NOMO-1 treated with DMSO at 0.1 percent for 48 hours (cell line): ENCODE results near the gene UBR3.
"Not testable (repeated sequence)": the region's sequence is repeated elsewhere in the genome, so short reads cannot be mapped to it uniquely, and the experiment has no call there.

Experiments
- DNase-seq: peaks from one replicate; lab custom pipeline; 2025; ENCODE audit not compliant: unreplicated experiment; lab: John Stamatoyannopoulos, UW

UBR3 gene

DNA sequence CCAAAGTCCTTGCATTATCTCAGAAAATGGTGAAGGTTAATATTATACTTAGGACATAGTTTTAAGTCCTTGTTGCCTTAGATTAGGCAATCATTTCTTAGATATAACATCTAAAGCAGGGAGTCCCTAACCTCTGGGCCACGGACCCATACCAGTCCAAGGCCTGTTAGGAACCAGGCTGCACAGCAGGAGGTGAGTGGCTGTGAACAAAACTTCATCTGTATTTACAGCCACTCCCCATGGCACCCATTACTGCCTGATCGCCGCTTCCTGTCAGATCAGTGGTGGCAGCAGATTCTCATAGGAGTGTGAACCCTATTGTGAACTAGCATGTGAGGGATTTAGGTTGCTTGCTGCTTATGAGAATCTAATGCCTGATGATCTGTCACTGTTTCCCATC is 264.2 kb downstream of the UBR3 start:
- no peak for DNase-seq

- no peak for DNase-seq
Measured at GRCh38 chr2:170092436-170093060, 265.3 kb downstream of the UBR3 start.

GRCh38 chr2:170095380-170095779 is 268.1 kb downstream of the UBR3 start:
- DNase-seq = no peak

DNA sequence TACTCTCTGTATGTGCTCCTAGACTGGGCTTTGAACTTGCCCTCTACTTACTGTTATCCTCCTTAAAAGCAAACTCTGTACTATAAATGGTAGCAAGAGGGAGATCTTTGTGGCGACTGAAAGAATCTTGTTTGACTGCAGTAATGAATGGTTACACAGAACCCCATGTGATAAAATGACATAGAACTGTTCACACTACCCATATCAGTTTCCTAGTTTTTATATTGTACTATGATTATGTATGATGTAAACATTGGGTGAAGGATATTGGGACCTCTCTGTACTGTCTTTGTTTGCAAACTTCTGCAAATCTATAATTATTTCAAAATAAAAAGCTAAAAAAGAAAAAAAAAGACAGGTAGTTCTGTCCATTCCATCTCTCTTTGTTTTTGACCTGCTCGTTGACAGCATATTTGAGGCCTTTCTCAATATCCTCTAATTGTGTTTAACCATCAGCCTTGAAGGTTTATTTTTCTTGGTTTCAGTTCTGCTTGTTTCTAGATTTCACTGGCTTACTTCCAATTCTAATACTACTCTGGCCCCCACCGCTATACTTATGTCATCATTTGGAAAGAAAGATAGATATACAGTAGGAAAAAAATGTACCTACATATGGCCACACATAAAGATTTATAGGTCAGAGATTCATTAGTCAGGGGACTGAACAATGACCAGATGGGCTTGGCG is 271.5 kb downstream of the UBR3 start:
- DNase-seq = peak; percentile 89

DNA sequence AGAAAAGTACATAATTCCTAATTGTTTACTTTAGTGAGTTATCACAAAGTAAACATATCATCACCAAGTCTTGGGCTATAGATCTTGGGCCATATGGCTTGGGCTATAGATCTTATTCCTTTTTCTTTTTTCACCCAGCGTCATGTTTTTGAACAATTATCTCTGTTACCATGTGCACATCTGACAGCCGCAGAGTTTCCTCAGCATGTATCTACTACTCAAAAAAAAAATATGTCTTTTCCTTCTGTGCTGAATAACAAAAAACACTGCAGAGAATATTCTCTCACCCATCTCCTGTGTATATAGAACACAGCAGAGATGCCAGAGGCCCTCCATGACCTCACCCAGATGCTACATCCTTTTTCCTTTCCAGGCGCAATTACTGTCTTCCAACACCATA is 274.5 kb downstream of the UBR3 start:
- DNase-seq = no peak

DNA sequence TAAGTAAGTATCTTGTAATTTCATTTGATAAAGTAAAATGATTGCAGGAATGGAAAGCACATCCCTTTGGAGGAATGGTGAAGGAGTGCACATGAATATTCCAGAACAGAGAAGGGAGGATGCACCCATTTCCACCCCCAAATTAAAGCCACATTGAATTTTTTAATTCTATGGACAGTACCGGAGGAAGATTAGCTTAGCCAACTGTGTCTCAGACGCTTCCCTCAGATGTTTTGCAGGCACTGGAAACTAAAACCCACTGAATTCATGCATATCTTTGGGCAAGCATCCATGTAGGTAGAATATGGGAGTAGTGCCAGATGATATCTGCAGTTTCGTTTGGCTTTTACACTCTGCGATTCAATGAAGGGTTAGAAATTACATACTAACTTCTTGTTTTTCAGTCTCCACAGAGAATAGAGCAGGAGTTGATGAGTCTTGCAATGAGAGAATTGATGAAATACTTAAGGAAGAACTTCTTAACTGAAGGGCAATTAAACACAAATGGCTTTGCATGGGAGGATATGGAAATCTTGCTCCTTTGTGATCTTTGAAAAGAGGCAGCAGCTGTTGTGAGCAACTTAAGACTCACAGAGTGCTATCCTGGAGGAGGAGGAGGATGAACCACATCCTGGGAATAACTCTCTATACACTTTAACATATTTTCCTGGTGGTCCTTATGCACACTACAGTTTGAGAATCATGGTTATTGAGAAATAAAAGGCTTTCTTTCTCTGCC is 279.0 kb downstream of the UBR3 start:
- no peak for DNase-seq

GRCh38 chr2:170113168-170113894 is 286.1 kb downstream of the UBR3 start:
- no peak for DNase-seq

GRCh38 chr2:170115501-170116229 is 288.4 kb downstream of the UBR3 start:
- no peak for DNase-seq

DNA sequence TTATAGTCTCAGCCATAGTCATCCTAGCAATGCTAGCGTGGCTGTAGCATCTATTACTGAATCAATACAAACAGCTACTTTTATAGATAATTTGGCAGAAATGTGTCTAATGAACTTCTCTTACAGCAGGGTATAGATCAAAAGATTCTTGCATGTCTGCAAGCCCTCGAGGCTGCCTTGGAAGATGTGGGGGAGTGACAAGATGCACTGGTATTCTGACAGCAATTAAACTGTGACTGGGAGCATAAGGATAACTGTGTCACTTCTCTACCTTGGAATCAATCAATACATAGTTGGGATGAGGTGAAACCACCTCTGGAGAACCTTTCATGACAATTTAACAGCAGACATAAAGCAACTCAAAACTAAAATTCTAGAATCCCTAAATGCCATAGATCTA is 291.4 kb downstream of the UBR3 start:
- DNase-seq = no peak

DNA sequence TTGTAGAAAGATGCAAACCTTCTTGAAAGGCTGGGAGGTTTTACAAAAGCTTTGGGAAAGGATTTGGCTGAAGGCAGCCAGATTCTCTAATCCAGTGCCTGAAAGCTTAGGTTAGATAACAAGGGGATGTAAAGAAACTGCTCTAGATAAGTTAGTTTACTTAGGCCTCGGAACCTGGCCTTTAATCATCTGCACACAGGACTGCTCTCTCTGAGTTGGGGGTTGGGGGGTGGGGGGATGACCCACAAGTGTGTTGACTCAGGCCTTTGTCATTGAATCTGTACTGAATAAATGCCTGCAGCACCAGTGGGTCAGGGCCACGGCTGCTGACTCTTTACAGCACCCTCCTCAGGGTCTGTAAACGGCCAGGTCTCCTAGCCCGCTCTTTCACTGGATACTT is 292.1 kb downstream of the UBR3 start:
- not testable (repeated sequence) for DNase-seq

- no peak for DNase-seq
Measured at GRCh38 chr2:170121689-170122088, 294.4 kb downstream of the UBR3 start.

- no peak for DNase-seq
Measured at GRCh38 chr2:170122883-170123547, 295.8 kb downstream of the UBR3 start.

GRCh38 chr2:170123593-170123992 is 296.3 kb downstream of the UBR3 start:
- DNase-seq = no peak

DNA sequence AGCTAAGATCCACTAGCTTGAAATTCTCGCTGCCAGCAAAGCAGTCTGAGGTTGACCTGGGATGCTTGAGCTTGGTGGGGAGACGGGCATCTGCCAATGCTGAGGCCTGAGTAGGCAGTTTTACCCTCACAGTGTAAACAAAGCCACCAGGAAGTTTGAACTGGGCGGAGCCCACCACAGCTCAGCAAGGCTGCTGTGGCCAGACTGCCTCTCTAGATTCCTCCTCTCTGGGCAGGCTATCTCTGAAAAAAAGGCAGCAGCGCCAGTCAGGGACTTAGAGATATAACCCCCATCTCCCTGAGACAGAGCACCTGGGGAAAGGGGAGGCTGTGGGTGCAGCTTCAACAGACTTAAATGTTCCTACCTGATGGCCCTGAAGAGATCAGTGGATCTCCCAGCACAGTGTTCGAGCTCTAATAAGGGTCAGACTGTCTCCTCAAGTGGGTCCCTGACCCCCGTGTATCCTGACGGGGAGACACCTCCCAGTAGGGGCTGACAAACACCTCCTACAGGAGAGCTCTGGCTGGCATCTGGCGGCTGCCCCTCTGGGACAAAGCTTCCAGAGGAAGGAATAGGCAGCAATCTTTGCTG is 299.0 kb downstream of the UBR3 start:
- DNase-seq = not testable (repeated sequence)
